Endodermal cell (in vitro differentiated cells): ENCODE results near the gene MAGT1. TPM values are rescaled to one million over a fixed set of nuclear protein-coding genes. Genes with fewer than 3 reads are reported as not detected.

Experiments used
- DNase-seq: peaks from one replicate; pipeline ENCODE4 v3.0.0-alpha.2; 2017
- H3K27ac ChIP-seq: 2 replicates; pipeline ENCODE4 v1.5.1; 2013; ENCODE audit warnings: mild to moderate bottlenecking, low read depth, low read length, moderate library complexity
- H3K27me3 ChIP-seq: 2 replicates; pipeline ENCODE4 v1.6.1; 2013; ENCODE audit warnings: mild to moderate bottlenecking, low read length, moderate library complexity; ENCODE audit not compliant: insufficient read depth, control insufficient read depth, poor library complexity, severe bottlenecking
- H3K36me3 ChIP-seq: 2 replicates; pipeline ENCODE4 v1.7.0; 2013; ENCODE audit warnings: mild to moderate bottlenecking, low read length, moderate library complexity; ENCODE audit not compliant: control insufficient read depth, insufficient read depth
- H3K4me1 ChIP-seq: one replicate; pipeline ENCODE4 v1.7.0; 2013; ENCODE audit warnings: low read length; ENCODE audit not compliant: control insufficient read depth, insufficient read depth
- H3K4me3 ChIP-seq: 2 replicates; pipeline ENCODE4 v1.5.1; 2013; ENCODE audit warnings: mild to moderate bottlenecking, low read length, moderate library complexity
- H3K9ac ChIP-seq: 2 replicates; pipeline ENCODE4 v1.6.1; 2013; ENCODE audit warnings: mild to moderate bottlenecking, low read length, moderate library complexity; ENCODE audit not compliant: poor library complexity, severe bottlenecking; ENCODE audit errors: extremely low read depth
- H3K9me3 ChIP-seq: 2 replicates; pipeline ENCODE4 v1.6.1; 2013; ENCODE audit warnings: mild to moderate bottlenecking, low read length, moderate library complexity; ENCODE audit not compliant: control insufficient read depth
- H3K27ac Mint-ChIP-seq: 2 replicates; pipeline ENCODE4 v1.8.0; 2020; ENCODE audit warnings: mixed read lengths
- H3K27me3 Mint-ChIP-seq: 2 replicates; pipeline ENCODE4 v1.8.0; 2021; ENCODE audit warnings: mild to moderate bottlenecking, mixed read lengths; ENCODE audit not compliant: insufficient read depth
- H3K36me3 Mint-ChIP-seq: 2 replicates; pipeline ENCODE4 v1.8.0; 2020; ENCODE audit warnings: low read depth, mixed read lengths
- H3K4me1 Mint-ChIP-seq: 2 replicates; pipeline ENCODE4 v1.8.0; 2020; ENCODE audit warnings: mixed read lengths
- H3K4me3 Mint-ChIP-seq: 2 replicates; pipeline ENCODE4 v1.8.0; 2020; ENCODE audit warnings: mild to moderate bottlenecking, moderate library complexity, mixed read lengths
- H3K9me3 Mint-ChIP-seq: 2 replicates; pipeline ENCODE4 v1.8.0; 2020; ENCODE audit warnings: mild to moderate bottlenecking, mixed read lengths
- WGBS, 2 experiments: methylation state at CpG; one replicate each; pipeline versions ENCODE4 v1.1.5 to v1.1.7; 2013; ENCODE audit warnings: missing lambda C conversion rate in 2 of 2, mixed read lengths in 1 of 2; ENCODE audit not compliant: insufficient coverage in 1 of 2, insufficient read length in 1 of 2; 5-methylcytosine and 5-hydroxymethylcytosine counted together
- total RNA-seq, 2 donors: library from RNA; stranded (reverse); fragmentation: NEBNext Ultra II Directional in 1 of 2; extraction: Animal tissue kit (Norgen Biotek cat#: 25700) in 1 of 2; gene quantifications; 2 replicates in 1 of 2; 3 replicates in 1 of 2; pipeline ENCODE4 v1.2.1, GENCODE V29; 2021
- TF ChIP-seq, protein P1 (sequence below): fragments of 200-600 bp; sonication (generic); conservative IDR thresholded peaks from 2 replicates; pipeline ENCODE4 v1.5.0; 2021; ENCODE audit warnings: antibody characterized with exemption, mild to moderate bottlenecking

Gene MAGT1
- total RNA-seq, 2 donors from 2014 or later = 40.0 to 54.1 TPM

DNA sequence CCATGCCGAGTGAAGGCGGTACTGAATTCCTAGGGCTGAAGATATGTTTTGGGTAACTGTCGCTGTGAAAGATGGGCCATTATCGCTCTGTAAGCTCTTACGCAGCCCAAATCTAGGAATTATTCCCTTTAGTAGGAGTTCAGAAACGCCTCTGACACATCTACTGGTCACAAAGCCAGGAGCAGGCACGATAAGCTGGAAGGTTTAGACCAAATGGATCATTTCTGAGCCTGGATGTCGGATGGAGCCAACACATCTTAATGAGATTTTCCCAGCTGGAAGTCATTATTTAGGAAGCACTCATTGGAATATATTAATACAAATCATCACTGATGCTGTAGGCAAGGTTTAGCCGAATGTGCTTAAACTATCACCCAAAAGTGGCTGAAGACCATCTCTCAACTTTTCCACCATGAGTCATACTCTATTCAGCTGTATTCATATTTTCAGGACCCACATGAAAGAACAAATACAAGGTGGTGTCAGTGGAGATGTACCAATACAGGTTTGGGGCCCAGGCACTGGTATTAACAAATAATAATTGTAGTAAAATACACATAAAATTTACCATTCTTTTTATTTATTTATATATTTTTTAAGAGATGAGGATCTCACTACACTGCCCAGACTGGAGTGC is 75.0 kb downstream of the MAGT1 start:
- no peak overlapping the region for H3K9ac ChIP-seq
- TF ChIP-seq, protein P1, sequence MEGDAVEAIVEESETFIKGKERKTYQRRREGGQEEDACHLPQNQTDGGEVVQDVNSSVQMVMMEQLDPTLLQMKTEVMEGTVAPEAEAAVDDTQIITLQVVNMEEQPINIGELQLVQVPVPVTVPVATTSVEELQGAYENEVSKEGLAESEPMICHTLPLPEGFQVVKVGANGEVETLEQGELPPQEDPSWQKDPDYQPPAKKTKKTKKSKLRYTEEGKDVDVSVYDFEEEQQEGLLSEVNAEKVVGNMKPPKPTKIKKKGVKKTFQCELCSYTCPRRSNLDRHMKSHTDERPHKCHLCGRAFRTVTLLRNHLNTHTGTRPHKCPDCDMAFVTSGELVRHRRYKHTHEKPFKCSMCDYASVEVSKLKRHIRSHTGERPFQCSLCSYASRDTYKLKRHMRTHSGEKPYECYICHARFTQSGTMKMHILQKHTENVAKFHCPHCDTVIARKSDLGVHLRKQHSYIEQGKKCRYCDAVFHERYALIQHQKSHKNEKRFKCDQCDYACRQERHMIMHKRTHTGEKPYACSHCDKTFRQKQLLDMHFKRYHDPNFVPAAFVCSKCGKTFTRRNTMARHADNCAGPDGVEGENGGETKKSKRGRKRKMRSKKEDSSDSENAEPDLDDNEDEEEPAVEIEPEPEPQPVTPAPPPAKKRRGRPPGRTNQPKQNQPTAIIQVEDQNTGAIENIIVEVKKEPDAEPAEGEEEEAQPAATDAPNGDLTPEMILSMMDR = no peak
- no peaks in the 10 kb centered on the region for H3K27me3 Mint-ChIP-seq
- peaks cover 5% of the 10 kb centered on the region for H3K36me3 ChIP-seq
- no peaks in the 10 kb centered on the region for H3K4me1 ChIP-seq
- no peaks in the 10 kb centered on the region for H3K4me1 Mint-ChIP-seq
- peaks cover 54% of the 10 kb centered on the region for H3K9me3 Mint-ChIP-seq
- 80 to 93% methylated on average over 1 to 9 of the region's 9 CpGs for WGBS, 2 experiments
- no peak overlapping the region for H3K4me3 Mint-ChIP-seq
- H3K27ac ChIP-seq = no peak overlapping the region
- H3K27ac Mint-ChIP-seq = no peak overlapping the region
- H3K36me3 Mint-ChIP-seq = peaks cover 21% of the 10 kb centered on the region
- H3K27me3 ChIP-seq = no peaks in the 10 kb centered on the region
- DNase-seq = no peak
- no peak overlapping the region for H3K4me3 ChIP-seq
- no peaks in the 10 kb centered on the region for H3K9me3 ChIP-seq

GRCh38 chrX:77814210-77814609 is 81.0 kb downstream of the MAGT1 start:
- no peak overlapping the region for H3K9ac ChIP-seq
- Mint-ChIP-seq H3K9me3 (peaks cover 47% of the 10 kb centered on the region), H3K27ac (no peak overlapping the region), H3K4me1 (no peaks in the 10 kb centered on the region), H3K27me3 (no peaks in the 10 kb centered on the region), H3K36me3 (no peaks in the 10 kb centered on the region), H3K4me3 (no peak overlapping the region)
- no CpG with 5 or more reads among the region's 1 CpG for WGBS, 2 experiments
- no peak overlapping the region for H3K4me3 ChIP-seq
- no peaks in the 10 kb centered on the region for H3K4me1 ChIP-seq
- no peak for DNase-seq
- TF ChIP-seq, protein P1 = no peak
- H3K36me3 ChIP-seq = no peaks in the 10 kb centered on the region
- H3K27ac ChIP-seq = no peak overlapping the region
- H3K9me3 ChIP-seq = no peaks in the 10 kb centered on the region
- H3K27me3 ChIP-seq = no peaks in the 10 kb centered on the region

- peaks cover 54% of the 10 kb centered on the region for H3K9me3 Mint-ChIP-seq
- TF ChIP-seq, protein P1 = no peak
- Histone ChIP-seq H3K9ac (no peak overlapping the region), H3K4me1 (no peaks in the 10 kb centered on the region), H3K27me3 (no peaks in the 10 kb centered on the region), H3K27ac (no peak overlapping the region), H3K36me3 (no peaks in the 10 kb centered on the region), H3K9me3 (no peaks in the 10 kb centered on the region), H3K4me3 (no peak overlapping the region)
- peaks cover 2% of the 10 kb centered on the region for H3K27me3 Mint-ChIP-seq
- no peaks in the 10 kb centered on the region for H3K4me1 Mint-ChIP-seq
- H3K4me3 Mint-ChIP-seq = no peak overlapping the region
- H3K36me3 Mint-ChIP-seq = no peaks in the 10 kb centered on the region
- H3K27ac Mint-ChIP-seq = no peak overlapping the region
- WGBS, 2 experiments = no CpG with 5 or more reads among the region's 1 CpG
- no peak for DNase-seq
These were observed 93.0 kb downstream of the MAGT1 start for GRCh38 chrX:77802201-77802600.
